Stimulated activated CD8-positive, alpha-beta memory T cell treated with anti-CD3 and anti-CD28 coated beads, Interleukin-4, amount 100 ng/mL, for 24 hours (primary cell): ENCODE measurements around the gene OTUD6A.
A peak's percentile ranks its signal among the peaks of the same experiment; 100 is the strongest.

Source experiments
- DNase-seq: peaks from one replicate; pipeline ENCODE4 v3.0.0-alpha.2; 2020; ENCODE audit warnings: low read depth

Gene OTUD6A

GRCh38 chrX:70062076-70062475 is at the start of gene OTUD6A:
Gene OTUD6A, plus strand, starts transcription at chrX:70062457. Its CDS starts 68 bp downstream, at chrX:70062525.
- no peak for DNase-seq

GRCh38 chrX:70012756-70013155 is 49.5 kb upstream of the OTUD6A start:
- DNase-seq: no peak

- DNase-seq: no peak
Observed at GRCh38 chrX:70013466-70014381, 48.5 kb upstream of the OTUD6A start.

- DNase-seq: no peak
Observed at GRCh38 chrX:70016513-70016912, 45.7 kb upstream of the OTUD6A start.

GRCh38 chrX:70022616-70023015 is 39.6 kb upstream of the OTUD6A start:
- no peak for DNase-seq

GRCh38 chrX:70025464-70025863 is 36.8 kb upstream of the OTUD6A start:
- no peak for DNase-seq

- no peak for DNase-seq
Observed at GRCh38 chrX:70026112-70026850, 36.0 kb upstream of the OTUD6A start.

- no peak for DNase-seq
Observed at GRCh38 chrX:70026851-70027200, 35.4 kb upstream of the OTUD6A start.

- no peak for DNase-seq
Observed at GRCh38 chrX:70029863-70030262, 32.4 kb upstream of the OTUD6A start.

- peak; percentile 6 for DNase-seq
Observed at GRCh38 chrX:70030301-70030767, 31.9 kb upstream of the OTUD6A start.

- no peak for DNase-seq
Observed at GRCh38 chrX:70032792-70033191, 29.5 kb upstream of the OTUD6A start.

- DNase-seq: no peak
Observed at GRCh38 chrX:70033348-70034051, 28.8 kb upstream of the OTUD6A start.

GRCh38 chrX:70034646-70035045 is 27.6 kb upstream of the OTUD6A start:
- no peak for DNase-seq

GRCh38 chrX:70038515-70038914 is 23.7 kb upstream of the OTUD6A start:
- no peak for DNase-seq

GRCh38 chrX:70038951-70039350 is 23.3 kb upstream of the OTUD6A start:
- no peak for DNase-seq

- DNase-seq: no peak
Observed at GRCh38 chrX:70039758-70040157, 22.5 kb upstream of the OTUD6A start.

GRCh38 chrX:70041993-70042392 is 20.3 kb upstream of the OTUD6A start:
- DNase-seq: no peak

GRCh38 chrX:70042399-70043371 is 19.6 kb upstream of the OTUD6A start:
- DNase-seq: no peak

GRCh38 chrX:70043685-70044084 is 18.6 kb upstream of the OTUD6A start:
- no peak for DNase-seq

- DNase-seq: no peak
Observed at GRCh38 chrX:70044541-70045245, 17.6 kb upstream of the OTUD6A start.

- no peak for DNase-seq
Observed at GRCh38 chrX:70046978-70047377, 15.3 kb upstream of the OTUD6A start.
